ENCODE results near the gene GTF3C1.

DNA sequence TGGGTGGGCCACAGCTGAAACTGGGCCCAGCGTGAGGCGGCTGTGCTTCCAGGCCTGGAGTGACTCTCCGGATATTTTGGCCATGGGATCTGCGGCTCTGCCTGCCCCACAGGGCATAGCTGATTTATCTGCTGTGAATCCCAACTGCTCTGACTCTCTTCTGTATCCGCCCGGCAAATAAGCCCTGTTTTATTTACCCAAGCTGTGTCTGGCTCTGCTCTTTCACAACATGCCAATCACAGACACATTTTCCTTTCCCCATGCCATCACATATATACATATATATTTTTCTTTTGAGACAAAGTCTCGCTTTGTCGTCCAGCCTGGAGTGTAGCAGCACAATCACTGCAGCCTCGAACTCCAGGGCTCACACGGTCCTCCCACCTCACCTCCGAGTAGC lies 33.3 kb downstream of the GTF3C1 start:
- TF ChIP-seq, protein P1, sequence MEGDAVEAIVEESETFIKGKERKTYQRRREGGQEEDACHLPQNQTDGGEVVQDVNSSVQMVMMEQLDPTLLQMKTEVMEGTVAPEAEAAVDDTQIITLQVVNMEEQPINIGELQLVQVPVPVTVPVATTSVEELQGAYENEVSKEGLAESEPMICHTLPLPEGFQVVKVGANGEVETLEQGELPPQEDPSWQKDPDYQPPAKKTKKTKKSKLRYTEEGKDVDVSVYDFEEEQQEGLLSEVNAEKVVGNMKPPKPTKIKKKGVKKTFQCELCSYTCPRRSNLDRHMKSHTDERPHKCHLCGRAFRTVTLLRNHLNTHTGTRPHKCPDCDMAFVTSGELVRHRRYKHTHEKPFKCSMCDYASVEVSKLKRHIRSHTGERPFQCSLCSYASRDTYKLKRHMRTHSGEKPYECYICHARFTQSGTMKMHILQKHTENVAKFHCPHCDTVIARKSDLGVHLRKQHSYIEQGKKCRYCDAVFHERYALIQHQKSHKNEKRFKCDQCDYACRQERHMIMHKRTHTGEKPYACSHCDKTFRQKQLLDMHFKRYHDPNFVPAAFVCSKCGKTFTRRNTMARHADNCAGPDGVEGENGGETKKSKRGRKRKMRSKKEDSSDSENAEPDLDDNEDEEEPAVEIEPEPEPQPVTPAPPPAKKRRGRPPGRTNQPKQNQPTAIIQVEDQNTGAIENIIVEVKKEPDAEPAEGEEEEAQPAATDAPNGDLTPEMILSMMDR (IDR thresholded peaks at IDR 0.05): no peak
- no peak for TF ChIP-seq EZH2 (IDR thresholded peaks at IDR 0.05; ENCODE audit: borderline replicate concordance, insufficient read depth, low read depth, low read length, poor library complexity, severe bottlenecking)
